Measurements from ENCODE around the gene HARS1. TPM values are rescaled to one million over a fixed set of nuclear protein-coding genes. Genes with fewer than 3 reads are reported as not detected.
A peak's percentile ranks its signal among the peaks of the same experiment; 100 is the strongest.
"Not testable (repeated sequence)": the region's sequence is repeated elsewhere in the genome, so short reads cannot be mapped to it uniquely, and the experiment has no call there.

HARS1 gene
- total and polyA plus RNA-seq, 2 of the 13 experiments (the other 11 are each of a cell fraction or from before 2014, with no cell fraction given): 36.9 to 66.2 TPM

GRCh38 chr5:140708787-140709186 is 17.6 kb upstream of the HARS1 start:
- FAIRE-seq: peak; percentile 69
- ATAC-seq: peak; percentile 55
- peak; percentile 77 for DNase-seq (ENCODE audit: low spot score)
- H3K9me3 ChIP-seq (ENCODE audit: low read length); H3K4me3 ChIP-seq (replicated peaks in 1 of 3; ENCODE audit: insufficient read depth in 1 of 3, low read depth in 2 of 3, low read length in 3 of 3); H3K4me2 ChIP-seq (ENCODE audit: low read depth, low read length); BruUV-seq (replicated peaks); H3K27me3 ChIP-seq (ENCODE audit: control insufficient read depth in 1 of 2, insufficient read depth in 2 of 2, low read length in 2 of 2); H3K9ac ChIP-seq (ENCODE audit: insufficient read depth, low read depth, low read length); in situ Hi-C loops (cut with HindIII; ENCODE audit: extremely low pct_ligation_motif_present, low pct_unique_long_range_greater_than_20kb); intact Hi-C loops (cut with micrococcal nuclease; ENCODE audit: unreplicated experiment); H4K20me1 ChIP-seq (ENCODE audit: insufficient read depth, low read length); H2AFZ ChIP-seq (ENCODE audit: low read length); H3K79me2 ChIP-seq (ENCODE audit: insufficient read depth, low read length); CTCF ChIA-PET (ENCODE audit: low intra/inter-chr PET ratio, low total read pairs); TF ChIP-seq SOX6 (IDR thresholded peaks at IDR 0.05): not testable (repeated sequence)
- POLR2A ChIA-PET: interaction anchor here (0.7 to 3.4 kb wide), 5 partner anchors 9 to 151 kb away, joined by 3 to 26 read pairs (median 7); partner anchors contain the start of genes HARS1, HARS2, IK and NDUFA2
- Histone ChIP-seq H3K36me3 (replicated peaks in 1 of 2; ENCODE audit: control insufficient read depth in 1 of 2, insufficient read depth in 2 of 2, low read length in 2 of 2) (peaks cover 8 to 26% of the 10 kb centered on the region in 2 experiments), H3K27ac (ENCODE audit: extremely low read length, insufficient read depth, low read length) (peak overlapping the region; percentile 23), H3K4me1 (ENCODE audit: insufficient read depth, low read length) (peaks cover 24% of the 10 kb centered on the region)
- WGBS (ENCODE audit: low lambda C conversion rate): 26% methylated on average over 9 of the region's 9 CpGs
- peak; percentile 15; the same call in 1 of the 2 replicates for TF ChIP-seq ZGPAT (CRISPR knock-in tag; IDR thresholded peaks at IDR 0.05)
- TF ChIP-seq SALL1 (CRISPR knock-in tag; IDR thresholded peaks at IDR 0.05): 0 out of 2 replicates have a peak, but pooled peaks have one; percentile 22
- TF ChIP-seq SAP130 (CRISPR knock-in tag; IDR thresholded peaks at IDR 0.05; ENCODE audit: low read depth): peak; percentile 37
- peak; percentile 13; the same call in 1 of the 2 replicates for TF ChIP-seq SOX6 (CRISPR knock-in tag; IDR thresholded peaks at IDR 0.05)
- 0 out of 2 replicates have a peak, but pooled peaks have one; percentile 12 for TF ChIP-seq ZNF331 (CRISPR knock-in tag; IDR thresholded peaks at IDR 0.05)
- peak; percentile 56; the same call in 1 of the 2 replicates for TF ChIP-seq PITX1 (CRISPR knock-in tag; IDR thresholded peaks at IDR 0.05)
- peak; percentile 22; the same call in 1 of the 2 replicates for TF ChIP-seq FOSL2 (CRISPR knock-in tag; IDR thresholded peaks at IDR 0.05)
- peak; percentile 78 for TF ChIP-seq CEBPG (CRISPR knock-in tag; IDR thresholded peaks at IDR 0.05)
- TF ChIP-seq ZNF605 (CRISPR knock-in tag; IDR thresholded peaks at IDR 0.05): 0 out of 2 replicates have a peak, but pooled peaks have one; percentile 26
- peak; percentile 83; the same call in 1 of the 2 replicates for TF ChIP-seq ZNF460 (CRISPR knock-in tag; IDR thresholded peaks at IDR 0.05; ENCODE audit: borderline replicate concordance)
- 0 out of 2 replicates have a peak, but pooled peaks have one; percentile 29 for TF ChIP-seq ZMYM2 (CRISPR knock-in tag; IDR thresholded peaks at IDR 0.05)
- peak; percentile 50; the same call in 1 of the 2 replicates for TF ChIP-seq CEBPB (IDR thresholded peaks at IDR 0.05; ENCODE audit: borderline replicate concordance, low read depth, low read length)
